AG08395 (cell line): ENCODE results near the gene MYO16.

Source experiments
- DNase-seq: peaks from one replicate; pipeline ENCODE4 v3.0.0; 2012; ENCODE audit warnings: mixed read lengths, low spot score

MYO16 gene

GRCh38 chr13:108629181-108629752 lies at the start of gene MYO16:
TSS of gene MYO16 (plus strand) at chr13:108629611. CDS start at chr13:108629845, 234 bp downstream.
- DNase-seq: no peak

- DNase-seq: no peak
Measured at GRCh38 chr13:108586826-108587225, 42.6 kb upstream of the MYO16 start.

DNA sequence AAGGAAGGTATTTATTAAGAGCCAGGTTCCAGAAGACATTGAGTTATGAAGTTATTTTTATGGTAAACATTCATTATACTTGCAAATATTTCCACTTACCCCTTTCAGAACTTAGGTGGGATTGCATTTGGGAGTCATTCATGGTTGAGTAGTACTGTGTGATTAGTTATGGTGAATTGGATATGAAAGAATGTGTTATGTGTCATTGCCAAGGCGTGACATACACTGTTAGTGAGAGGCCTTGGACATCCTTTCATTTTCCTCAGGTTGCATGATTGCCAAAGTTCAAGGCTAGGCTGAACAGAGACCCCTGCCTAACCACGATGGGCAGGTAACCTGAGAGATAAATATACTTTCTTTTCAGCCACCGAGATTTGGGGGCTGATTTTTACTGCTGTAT lies 40.9 kb upstream of the MYO16 start:
- no peak for DNase-seq

- DNase-seq: no peak
Measured at GRCh38 chr13:108594153-108594552, 35.3 kb upstream of the MYO16 start.

GRCh38 chr13:108595436-108596274 lies 33.8 kb upstream of the MYO16 start:
- DNase-seq: no peak

DNA sequence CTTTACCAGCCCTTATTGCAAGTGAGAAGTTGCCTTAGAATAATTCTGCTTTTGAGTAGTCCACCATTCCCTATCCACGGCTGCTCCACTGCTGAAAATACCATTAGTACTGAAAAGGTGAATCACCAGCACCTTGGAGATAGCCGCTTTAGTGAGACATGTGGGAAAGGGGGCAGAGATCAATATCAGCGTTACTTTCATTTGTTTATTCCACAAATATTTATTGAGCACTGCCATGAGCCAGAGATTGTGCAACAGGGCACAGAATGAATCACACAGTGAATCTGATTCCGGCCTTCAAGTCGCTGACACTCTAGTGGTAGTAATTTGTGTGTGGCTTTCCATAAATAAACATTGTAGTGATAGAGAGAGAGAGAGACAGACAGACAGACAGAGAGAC lies 31.5 kb upstream of the MYO16 start:
- DNase-seq: no peak

- no peak for DNase-seq
Measured at GRCh38 chr13:108606424-108606823, 23.0 kb upstream of the MYO16 start.

DNA sequence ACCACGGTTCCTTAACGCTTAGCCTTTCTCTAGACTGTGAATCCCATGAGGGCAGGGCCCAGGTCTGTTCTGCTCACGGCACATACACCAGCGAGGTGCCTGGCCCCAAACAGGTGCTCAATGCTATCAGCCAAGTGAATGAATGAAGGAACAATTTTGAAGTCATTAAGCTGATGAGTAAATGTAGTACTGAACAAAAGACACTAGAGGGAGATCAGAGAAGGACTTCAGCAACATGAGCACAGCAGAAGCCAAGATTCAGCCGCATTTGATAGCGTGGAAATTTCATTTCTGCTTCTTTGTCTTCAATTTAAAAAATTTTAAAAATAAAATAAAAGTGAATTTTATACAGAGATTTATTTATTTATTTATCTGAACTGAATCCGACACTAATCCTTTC lies 20.1 kb upstream of the MYO16 start:
- no peak for DNase-seq

- DNase-seq: no peak
Measured at GRCh38 chr13:108610507-108610906, 18.9 kb upstream of the MYO16 start.

DNA sequence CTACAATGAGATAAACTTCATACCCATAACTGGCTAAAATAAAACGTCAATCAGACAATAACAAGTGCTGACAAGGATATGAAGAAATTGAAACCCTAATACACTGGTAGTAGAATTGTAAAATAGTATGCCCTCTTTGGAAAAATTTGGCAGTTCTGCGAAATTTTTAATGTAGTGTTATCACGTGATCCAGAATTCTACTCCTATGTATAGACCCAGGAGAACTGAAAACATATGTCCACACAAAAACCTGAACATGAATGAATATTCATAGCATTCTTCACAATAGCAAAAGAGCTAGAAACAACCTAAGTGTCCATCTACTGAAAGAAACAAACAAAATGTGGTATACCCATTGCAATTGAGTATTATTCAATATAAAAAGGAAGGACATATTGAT lies 14.2 kb upstream of the MYO16 start:
- DNase-seq: no peak

DNA sequence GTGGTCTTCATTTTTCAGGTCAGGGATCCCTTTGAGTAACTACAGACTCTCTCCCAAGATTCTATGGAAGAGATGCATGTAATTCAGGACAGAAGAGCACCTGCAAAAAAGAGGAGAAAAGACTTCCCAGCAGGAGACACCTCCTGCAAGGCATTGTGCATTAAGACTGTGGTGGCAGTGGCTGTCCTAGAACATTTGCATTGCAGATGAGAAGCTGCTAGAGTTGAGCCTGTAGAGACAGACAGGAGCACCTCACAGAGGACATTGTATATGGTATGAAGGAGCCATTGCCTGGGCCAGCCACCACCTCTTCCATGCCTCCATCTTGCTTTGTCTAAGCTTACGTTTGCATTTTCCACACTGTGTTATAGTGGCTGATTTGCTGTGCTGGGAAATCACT lies 11.2 kb upstream of the MYO16 start:
- DNase-seq: no peak

DNA sequence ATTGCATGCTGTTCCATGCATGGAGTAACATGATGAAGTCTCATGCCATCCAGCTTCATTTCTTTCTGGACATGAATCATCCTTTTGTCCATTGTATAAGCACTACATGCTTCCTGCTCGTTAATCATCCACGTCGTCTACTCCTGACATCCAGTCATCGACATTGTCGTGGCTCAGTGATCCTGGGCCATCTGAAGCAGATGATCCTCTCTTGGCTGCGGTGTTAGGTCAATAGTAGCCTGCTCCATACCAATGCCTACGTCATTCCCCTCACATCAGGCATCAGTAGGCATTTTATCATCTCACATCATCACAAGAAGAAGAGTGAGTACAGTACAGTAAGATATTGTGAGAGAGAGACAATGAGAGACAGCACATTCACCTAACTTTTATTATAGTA lies 7.9 kb upstream of the MYO16 start:
- DNase-seq: no peak

DNA sequence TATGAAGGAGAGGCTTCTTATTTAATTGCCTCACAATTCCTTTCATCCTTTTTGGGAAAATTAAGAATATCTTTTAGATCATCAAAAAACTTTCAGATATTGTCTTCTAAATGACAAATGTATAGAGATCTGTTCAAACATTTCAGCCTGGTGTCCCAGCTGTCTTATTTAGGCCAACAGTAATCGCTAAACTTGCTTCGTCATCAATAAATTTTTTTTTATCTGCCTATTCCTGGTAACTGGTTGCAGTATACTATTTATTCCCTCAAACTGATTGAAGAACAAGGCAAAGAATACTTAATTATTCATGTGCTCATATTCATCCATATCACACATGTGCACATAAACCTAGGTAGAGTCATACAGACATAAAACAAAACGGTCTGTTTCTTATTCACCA lies 5.3 kb upstream of the MYO16 start:
- no peak for DNase-seq

- no peak for DNase-seq
Measured at GRCh38 chr13:108624979-108625378, 4.4 kb upstream of the MYO16 start.

GRCh38 chr13:108629988-108630387 lies 577 bp downstream of the MYO16 start:
- DNase-seq: no peak

DNA sequence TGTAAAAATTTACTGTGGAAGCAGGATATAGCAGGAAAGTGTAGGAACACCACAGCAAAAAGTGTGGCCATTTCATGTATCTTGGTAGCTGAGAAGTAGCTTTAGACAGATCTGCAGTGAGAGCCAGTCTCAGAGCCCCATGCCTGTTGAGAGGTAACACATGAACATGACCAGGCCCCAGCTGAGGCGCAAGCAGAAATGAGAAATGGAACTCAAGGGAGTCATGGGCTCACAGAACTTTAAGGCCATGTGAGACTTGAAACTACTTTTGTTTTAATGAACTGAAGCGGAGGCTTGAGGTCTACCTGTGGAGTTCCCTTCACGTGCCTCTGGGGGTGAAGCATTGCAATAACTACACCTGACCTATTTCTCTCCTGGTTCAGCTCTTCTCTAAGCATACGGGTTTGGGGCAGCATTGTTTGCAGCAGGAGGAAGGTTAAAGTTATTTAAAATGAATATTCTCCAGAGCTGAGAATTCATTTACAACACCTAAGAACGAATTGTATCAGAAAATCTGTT lies 3.3 kb downstream of the MYO16 start:
- no peak for DNase-seq

- DNase-seq: no peak
Measured at GRCh38 chr13:108638901-108639300, 9.5 kb downstream of the MYO16 start.

- no peak for DNase-seq
Measured at GRCh38 chr13:108643646-108644353, 14.4 kb downstream of the MYO16 start.

GRCh38 chr13:108645376-108645775 lies 16.0 kb downstream of the MYO16 start:
- no peak for DNase-seq

DNA sequence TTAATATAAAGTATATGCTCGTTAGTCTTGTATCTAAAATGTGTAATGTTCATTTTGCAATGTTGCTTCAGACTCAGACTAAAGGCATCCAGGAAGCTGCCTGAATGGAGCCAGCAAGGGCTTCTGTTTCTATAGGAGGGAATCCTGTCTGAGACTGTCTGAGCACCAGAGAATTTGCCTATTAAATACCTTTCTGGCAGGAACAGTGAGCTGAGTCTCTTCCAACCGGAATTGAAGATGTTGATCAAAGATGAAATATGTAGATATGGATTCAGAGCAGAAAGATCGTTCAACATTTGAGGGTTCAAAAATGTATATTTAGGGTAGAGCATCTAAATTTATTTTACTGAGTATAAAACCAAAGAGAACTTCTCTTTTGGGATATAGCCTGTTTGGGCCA lies 20.9 kb downstream of the MYO16 start:
- DNase-seq: no peak

- no peak for DNase-seq
Measured at GRCh38 chr13:108656742-108657141, 27.3 kb downstream of the MYO16 start.

GRCh38 chr13:108657519-108657918 lies 28.1 kb downstream of the MYO16 start:
- DNase-seq: no peak

DNA sequence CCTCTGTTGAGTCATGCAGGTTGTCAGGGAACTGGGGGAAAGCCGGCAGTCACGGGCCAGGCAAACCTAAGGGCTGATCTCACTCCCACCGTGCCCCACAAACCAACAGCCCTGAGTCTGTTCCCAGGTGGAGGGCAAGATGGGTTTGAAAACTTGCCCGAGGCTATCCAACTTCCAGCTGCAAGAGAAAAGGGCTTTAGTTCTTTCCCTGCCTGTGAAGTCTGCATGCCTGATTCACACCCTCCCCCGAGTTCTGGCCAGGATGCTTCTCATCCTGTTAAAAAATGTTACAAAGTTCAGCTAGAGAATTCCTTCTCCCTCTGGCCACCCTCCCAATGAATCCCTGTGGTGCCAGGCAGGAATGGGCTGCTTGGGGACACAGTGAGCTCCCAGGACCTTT lies 33.1 kb downstream of the MYO16 start:
- no peak for DNase-seq
